Measurements from ENCODE around the gene SELENOF. TPM values are rescaled to one million over a fixed set of nuclear protein-coding genes. Genes with fewer than 3 reads are reported as not detected.
"Not testable (repeated sequence)": the region's sequence is repeated elsewhere in the genome, so short reads cannot be mapped to it uniquely, and the experiment has no call there.

Gene SELENOF
- total RNA-seq, 1 experiment from 2014 or later: 175 TPM

DNA sequence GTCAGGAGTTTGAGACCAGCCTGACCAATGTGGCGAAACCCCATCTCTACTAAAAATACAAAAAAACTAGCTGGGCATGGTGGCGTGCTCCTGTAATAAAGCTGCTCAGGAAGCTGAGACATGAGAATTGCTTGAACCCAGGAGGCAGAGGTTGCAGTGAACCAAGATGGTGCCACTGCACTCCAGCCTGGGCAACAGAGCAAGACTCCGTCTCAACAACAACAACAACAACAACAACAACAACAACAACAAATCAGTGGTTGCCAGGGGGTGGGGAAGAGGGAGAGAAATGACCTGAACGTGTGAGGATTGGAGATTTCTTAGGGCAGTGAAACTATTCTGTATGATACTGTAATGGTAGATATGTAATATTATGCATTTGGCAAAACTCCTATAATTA lies 46.6 kb downstream of the SELENOF start:
- H3K4me2 ChIP-seq (ENCODE audit: low read length); CTCF ChIA-PET; RAD21 ChIA-PET (ENCODE audit: low non-redundant PET in 1 of 2, low total read pairs in 2 of 2, uncharacterized antibody in 2 of 2, unreplicated experiment in 2 of 2); H3K9me2 ChIP-seq (ENCODE audit: insufficient read depth); H3K27me3 ChIP-seq (ENCODE audit: insufficient read depth, low read length); H3K36me3 ChIP-seq (ENCODE audit: control insufficient read depth in 1 of 2, insufficient read depth in 2 of 2, low read length in 2 of 2); H3K4me3 ChIP-seq (replicated peaks in 1 of 2; ENCODE audit: low read depth in 1 of 2, low read length in 2 of 2); H3K4me1 ChIP-seq (ENCODE audit: control insufficient read depth in 1 of 2, insufficient read depth in 2 of 2, low read length in 2 of 2); ATAC-seq; DNase-seq (ENCODE audit: low read depth, low spot score); H3K9me3 ChIP-seq (ENCODE audit: control insufficient read depth in 1 of 2, insufficient read depth in 1 of 2, low read depth in 1 of 2, low read length in 2 of 2); intact Hi-C loops (cut with micrococcal nuclease); H3K27ac ChIP-seq (ENCODE audit: low read depth, low read length); H4K20me1 ChIP-seq (ENCODE audit: insufficient read depth); H3K9ac ChIP-seq (ENCODE audit: low read length); BruUV-seq (replicated peaks); H2AFZ ChIP-seq (ENCODE audit: low read depth, low read length, poor library complexity, severe bottlenecking); POLR2A ChIA-PET: not testable (repeated sequence)
- peaks cover 33% of the 10 kb centered on the region for H3K79me2 ChIP-seq (ENCODE audit: insufficient read depth, low read length)

DNA sequence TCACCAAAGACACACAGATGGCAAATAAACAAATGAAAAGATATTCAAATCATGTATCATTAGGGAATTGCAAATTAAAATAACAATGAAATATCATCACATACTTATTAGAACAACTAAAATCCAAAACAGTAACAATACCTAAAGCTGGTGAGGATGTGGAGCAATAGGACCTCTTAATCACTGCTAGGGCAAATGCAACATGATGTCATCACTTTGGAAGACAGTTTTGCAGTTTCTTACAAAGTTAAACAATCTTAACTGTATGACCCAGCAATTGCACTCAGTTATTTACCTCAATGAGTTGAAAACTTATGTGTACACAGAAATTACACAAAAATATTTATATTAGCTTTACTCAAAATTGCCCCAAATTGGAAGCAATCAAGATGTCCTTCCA lies 47.3 kb downstream of the SELENOF start:
- no peaks in the 10 kb centered on the region for H3K9me2 ChIP-seq (ENCODE audit: insufficient read depth)
- H3K4me1 ChIP-seq (ENCODE audit: control insufficient read depth in 1 of 2, insufficient read depth in 2 of 2, low read length in 2 of 2): no peaks in the 10 kb centered on the region
- H3K79me2 ChIP-seq (ENCODE audit: insufficient read depth, low read length): peaks cover 28% of the 10 kb centered on the region
- no TSS peak for BruUV-seq (replicated peaks)
- H3K9ac ChIP-seq (ENCODE audit: low read length): no peak overlapping the region
- no peak overlapping the region for H3K4me3 ChIP-seq (replicated peaks in 1 of 2; ENCODE audit: low read depth in 1 of 2, low read length in 2 of 2)
- no peak for ATAC-seq
- DNase-seq (ENCODE audit: low read depth, low spot score): no peak
- no peaks in the 10 kb centered on the region for H3K27me3 ChIP-seq (ENCODE audit: insufficient read depth, low read length)
- H4K20me1 ChIP-seq (ENCODE audit: insufficient read depth): peaks cover 9% of the 10 kb centered on the region
- H3K27ac ChIP-seq (ENCODE audit: low read depth, low read length): no peak overlapping the region
- ChIA-PET POLR2A (no interaction called here), RAD21 (ENCODE audit: low non-redundant PET in 1 of 2, low total read pairs in 2 of 2, uncharacterized antibody in 2 of 2, unreplicated experiment in 2 of 2) (no interaction called here), CTCF (no interaction called here)
- H3K4me2 ChIP-seq (ENCODE audit: low read length): no peak overlapping the region
- no peaks in the 10 kb centered on the region for H3K9me3 ChIP-seq (ENCODE audit: control insufficient read depth in 1 of 2, insufficient read depth in 1 of 2, low read depth in 1 of 2, low read length in 2 of 2)
- intact Hi-C loops (cut with micrococcal nuclease): no loop called here
- no peak overlapping the region for H2AFZ ChIP-seq (ENCODE audit: low read depth, low read length, poor library complexity, severe bottlenecking)
- H3K36me3 ChIP-seq (ENCODE audit: control insufficient read depth in 1 of 2, insufficient read depth in 2 of 2, low read length in 2 of 2): no peaks in the 10 kb centered on the region
- TF ChIP-seq, protein P1, sequence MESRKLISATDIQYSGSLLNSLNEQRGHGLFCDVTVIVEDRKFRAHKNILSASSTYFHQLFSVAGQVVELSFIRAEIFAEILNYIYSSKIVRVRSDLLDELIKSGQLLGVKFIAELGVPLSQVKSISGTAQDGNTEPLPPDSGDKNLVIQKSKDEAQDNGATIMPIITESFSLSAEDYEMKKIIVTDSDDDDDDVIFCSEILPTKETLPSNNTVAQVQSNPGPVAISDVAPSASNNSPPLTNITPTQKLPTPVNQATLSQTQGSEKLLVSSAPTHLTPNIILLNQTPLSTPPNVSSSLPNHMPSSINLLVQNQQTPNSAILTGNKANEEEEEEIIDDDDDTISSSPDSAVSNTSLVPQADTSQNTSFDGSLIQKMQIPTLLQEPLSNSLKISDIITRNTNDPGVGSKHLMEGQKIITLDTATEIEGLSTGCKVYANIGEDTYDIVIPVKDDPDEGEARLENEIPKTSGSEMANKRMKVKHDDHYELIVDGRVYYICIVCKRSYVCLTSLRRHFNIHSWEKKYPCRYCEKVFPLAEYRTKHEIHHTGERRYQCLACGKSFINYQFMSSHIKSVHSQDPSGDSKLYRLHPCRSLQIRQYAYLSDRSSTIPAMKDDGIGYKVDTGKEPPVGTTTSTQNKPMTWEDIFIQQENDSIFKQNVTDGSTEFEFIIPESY (IDR thresholded peaks at IDR 0.05; ENCODE audit: extremely low read depth, insufficient replicate concordance, low read length): no peak
- TF ChIP-seq FOSL1 (IDR thresholded peaks at IDR 0.05; ENCODE audit: low read depth): no peak
- no peak for TF ChIP-seq ZNF274 (IDR thresholded peaks at IDR 0.05; ENCODE audit: low read depth, low read length)
- no peak for TF ChIP-seq RAD21 (IDR thresholded peaks at IDR 0.05; ENCODE audit: low read depth)
- TF ChIP-seq, protein P2, sequence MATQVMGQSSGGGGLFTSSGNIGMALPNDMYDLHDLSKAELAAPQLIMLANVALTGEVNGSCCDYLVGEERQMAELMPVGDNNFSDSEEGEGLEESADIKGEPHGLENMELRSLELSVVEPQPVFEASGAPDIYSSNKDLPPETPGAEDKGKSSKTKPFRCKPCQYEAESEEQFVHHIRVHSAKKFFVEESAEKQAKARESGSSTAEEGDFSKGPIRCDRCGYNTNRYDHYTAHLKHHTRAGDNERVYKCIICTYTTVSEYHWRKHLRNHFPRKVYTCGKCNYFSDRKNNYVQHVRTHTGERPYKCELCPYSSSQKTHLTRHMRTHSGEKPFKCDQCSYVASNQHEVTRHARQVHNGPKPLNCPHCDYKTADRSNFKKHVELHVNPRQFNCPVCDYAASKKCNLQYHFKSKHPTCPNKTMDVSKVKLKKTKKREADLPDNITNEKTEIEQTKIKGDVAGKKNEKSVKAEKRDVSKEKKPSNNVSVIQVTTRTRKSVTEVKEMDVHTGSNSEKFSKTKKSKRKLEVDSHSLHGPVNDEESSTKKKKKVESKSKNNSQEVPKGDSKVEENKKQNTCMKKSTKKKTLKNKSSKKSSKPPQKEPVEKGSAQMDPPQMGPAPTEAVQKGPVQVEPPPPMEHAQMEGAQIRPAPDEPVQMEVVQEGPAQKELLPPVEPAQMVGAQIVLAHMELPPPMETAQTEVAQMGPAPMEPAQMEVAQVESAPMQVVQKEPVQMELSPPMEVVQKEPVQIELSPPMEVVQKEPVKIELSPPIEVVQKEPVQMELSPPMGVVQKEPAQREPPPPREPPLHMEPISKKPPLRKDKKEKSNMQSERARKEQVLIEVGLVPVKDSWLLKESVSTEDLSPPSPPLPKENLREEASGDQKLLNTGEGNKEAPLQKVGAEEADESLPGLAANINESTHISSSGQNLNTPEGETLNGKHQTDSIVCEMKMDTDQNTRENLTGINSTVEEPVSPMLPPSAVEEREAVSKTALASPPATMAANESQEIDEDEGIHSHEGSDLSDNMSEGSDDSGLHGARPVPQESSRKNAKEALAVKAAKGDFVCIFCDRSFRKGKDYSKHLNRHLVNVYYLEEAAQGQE (IDR thresholded peaks at IDR 0.05; ENCODE audit: low read depth): no peak
- TF ChIP-seq SIN3A (IDR thresholded peaks at IDR 0.05; ENCODE audit: low read depth): no peak
- TF ChIP-seq YY1 (IDR thresholded peaks at IDR 0.05; ENCODE audit: extremely low read depth, insufficient replicate concordance, low read depth, low read length): no peak
- no peak for TF ChIP-seq EZH2phosphoT487 (IDR thresholded peaks at IDR 0.05; ENCODE audit: borderline replicate concordance)
